HCT116 (cell line): ENCODE measurements around the gene PCDH9. TPM values are rescaled to one million over a fixed set of nuclear protein-coding genes. Genes with fewer than 3 reads are reported as not detected.
"Not testable (repeated sequence)": the region's sequence is repeated elsewhere in the genome, so short reads cannot be mapped to it uniquely, and the experiment has no call there.

Experiments used
- ATAC-seq: fragments of 200-7000 bp; cut with Tn5 transposase; 2 replicates; pipeline ENCODE4 v1.9.1; 2020; ENCODE audit warnings: mild to moderate bottlenecking, moderate library complexity
- BruUV-seq: library from RNA; stranded (reverse); fragments of 400-500 nt; replicated peaks from 2 replicates; lab custom pipeline; 2021; lab: Mats Ljungman, UMichigan
- CTCF ChIA-PET: fragments of 300-600 bp; sonication (Branson Sonifier 250); formaldehyde crosslinking; loops from one replicate; lab custom pipeline; 2021; ENCODE audit warnings: antibody characterized with exemption; lab: Charles Lee
- POLR2A ChIA-PET: fragments of 300-600, 350-600 bp; sonication (Branson Sonifier 250); formaldehyde crosslinking; loops from one replicate; lab custom pipeline; 2021; ENCODE audit warnings: antibody characterized with exemption; lab: Charles Lee
- RAD21 ChIA-PET, 2 experiments: fragments of 300-600 bp; sonication (Branson Sonifier 250); formaldehyde crosslinking; loops; one replicate each; lab custom pipeline; 2023; ENCODE audit warnings: low total read pairs in 2 of 2; ENCODE audit not compliant: uncharacterized antibody in 2 of 2, unreplicated experiment in 2 of 2, low non-redundant PET in 1 of 2; lab: Charles Lee
- DNase-seq: peaks from one replicate; pipeline ENCODE4 v3.0.0-alpha.2; 2010; ENCODE audit warnings: low read depth, low spot score
- H2AFZ ChIP-seq: fragments of 200-600 bp; shearing (Covaris generic), sonication (generic); 2 replicates; pipeline ENCODE4 v1.6.1; 2017; ENCODE audit warnings: low read depth, mixed run types, mixed read lengths, antibody characterized with exemption, low read length; ENCODE audit not compliant: poor library complexity, severe bottlenecking
- H3K27ac ChIP-seq: 2 replicates; pipeline ENCODE4 v1.5.1; 2012; ENCODE audit warnings: low read depth, low read length
- H3K27me3 ChIP-seq: fragments of 200-600 bp; sonication (generic); 2 replicates; pipeline ENCODE4 v1.6.1; 2016; ENCODE audit warnings: mixed run types, low read length, mixed read lengths; ENCODE audit not compliant: insufficient read depth
- H3K36me3 ChIP-seq, 2 experiments: fragments of 200-500 bp in 1 of 2; fragments of 200-600 bp in 1 of 2; sonication (Bioruptor generic) in 1 of 2; sonication (generic) in 1 of 2; 2 replicates each; pipeline versions ENCODE4 v1.5.1 to v1.6.1; 2014 to 2016; ENCODE audit warnings: low read length in 2 of 2, inconsistent platforms in 1 of 2, mixed read lengths in 1 of 2, mixed run types in 1 of 2; ENCODE audit not compliant: insufficient read depth in 2 of 2, control insufficient read depth in 1 of 2
- H3K4me1 ChIP-seq, 2 experiments: fragments of 200-600 bp in 1 of 2; sonication (generic) in 1 of 2; 2 replicates each; pipeline versions ENCODE4 v1.5.1 to v1.6.1; 2012 to 2017; ENCODE audit warnings: low read length in 2 of 2, inconsistent platforms in 1 of 2, mild to moderate bottlenecking in 1 of 2, mixed read lengths in 1 of 2, mixed run types in 1 of 2, moderate library complexity in 1 of 2; ENCODE audit not compliant: insufficient read depth in 2 of 2, control insufficient read depth in 1 of 2
- H3K4me2 ChIP-seq: fragments of 200-600 bp; sonication (generic); 2 replicates; pipeline ENCODE4 v1.6.1; 2017; ENCODE audit warnings: mixed run types, low read length, mixed read lengths
- H3K4me3 ChIP-seq, 2 experiments: fragments of 200-600 bp in 1 of 2; sonication (generic) in 1 of 2; replicated peaks in 1 of 2; 2 replicates each; pipeline ENCODE4 v1.5.1; 2011 to 2016; ENCODE audit warnings: low read length in 2 of 2, control low read depth in 1 of 2, low read depth in 1 of 2, mild to moderate bottlenecking in 1 of 2, mixed read lengths in 1 of 2, mixed run types in 1 of 2
- H3K79me2 ChIP-seq: fragments of 200-600 bp; sonication (generic); 2 replicates; pipeline ENCODE4 v1.6.1; 2017; ENCODE audit warnings: mild to moderate bottlenecking, mixed run types, low read length, moderate library complexity, mixed read lengths; ENCODE audit not compliant: insufficient read depth
- H3K9ac ChIP-seq: fragments of 200-600 bp; sonication (generic); 2 replicates; pipeline ENCODE4 v1.6.1; 2016; ENCODE audit warnings: low read length, mixed read lengths
- H3K9me2 ChIP-seq: fragments of 200-600 bp; sonication (generic), shearing (Covaris generic); 2 replicates; pipeline ENCODE4 v1.6.1; 2017; ENCODE audit warnings: mixed run types, mild to moderate bottlenecking, moderate library complexity; ENCODE audit not compliant: insufficient read depth
- H3K9me3 ChIP-seq, 2 experiments: fragments of 200-500 bp in 1 of 2; fragments of 200-600 bp in 1 of 2; sonication (Bioruptor generic) in 1 of 2; sonication (generic) in 1 of 2; 2 replicates each; pipeline ENCODE4 v1.6.1; 2014 to 2017; ENCODE audit warnings: low read length in 2 of 2, mixed read lengths in 2 of 2, inconsistent platforms in 1 of 2, low read depth in 1 of 2, mild to moderate bottlenecking in 1 of 2, mixed run types in 1 of 2, moderate library complexity in 1 of 2; ENCODE audit not compliant: control insufficient read depth in 1 of 2, insufficient read depth in 1 of 2
- H4K20me1 ChIP-seq: fragments of 200-600 bp; sonication (generic), shearing (Covaris generic); 2 replicates; pipeline ENCODE4 v1.6.1; 2017; ENCODE audit warnings: mixed run types, mild to moderate bottlenecking, moderate library complexity; ENCODE audit not compliant: insufficient read depth
- CBX3 ChIP-seq: IDR thresholded peaks from 2 replicates; pipeline ENCODE4 v1.6.1; 2012; ENCODE audit warnings: low read depth
- CEBPB ChIP-seq: IDR thresholded peaks from 2 replicates; pipeline ENCODE4 v1.6.1; 2012; ENCODE audit warnings: low read depth
- EGR1 ChIP-seq: IDR thresholded peaks from 2 replicates; pipeline ENCODE4 v1.6.1; 2012; ENCODE audit warnings: low read depth
- EZH2phosphoT487 ChIP-seq: fragments of 200-600 bp; IDR thresholded peaks from 2 replicates; pipeline ENCODE4 v1.6.1; 2018; ENCODE audit warnings: antibody characterized with exemption, borderline replicate concordance
- MAX ChIP-seq: IDR thresholded peaks from 2 replicates; pipeline ENCODE4 v1.6.1; 2012
- POLR2A ChIP-seq: IDR thresholded peaks from 2 replicates; pipeline ENCODE4 v1.7.0; 2011; ENCODE audit warnings: borderline replicate concordance; ENCODE audit not compliant: insufficient read depth, insufficient read length; ENCODE audit errors: extremely low read depth
- POLR2AphosphoS5 ChIP-seq: IDR thresholded peaks from 2 replicates; pipeline ENCODE4 v1.6.1; 2011; ENCODE audit warnings: mild to moderate bottlenecking, low read depth, low read length, moderate library complexity
- SIN3A ChIP-seq: IDR thresholded peaks from 2 replicates; pipeline ENCODE4 v1.6.1; 2012; ENCODE audit warnings: low read depth
- YY1 ChIP-seq: IDR thresholded peaks from 2 replicates; pipeline ENCODE4 v1.6.1; 2011; ENCODE audit warnings: low read length, low read depth, moderate library complexity, mild to moderate bottlenecking; ENCODE audit not compliant: insufficient replicate concordance; ENCODE audit errors: extremely low read depth
- ZFX ChIP-seq: fragments of 450-650 bp; IDR thresholded peaks from 2 replicates; pipeline ENCODE4 v1.6.1; 2017
- ZNF274 ChIP-seq: fragments of 200-500 bp; sonication (Bioruptor generic); IDR thresholded peaks from 2 replicates; pipeline ENCODE4 v1.6.1; 2014; ENCODE audit warnings: mild to moderate bottlenecking, low read depth, low read length, inconsistent platforms
- intact Hi-C: fragments of 100-400 bp; cut with micrococcal nuclease; formaldehyde crosslinking; loops from 2 replicates; pipeline ENCODE4 v1.10.0; 2022
- total RNA-seq: library from RNA; stranded (reverse); gene quantifications from one replicate; pipeline ENCODE4 v1.2.1, GENCODE V29; 2021; ENCODE audit not compliant: unreplicated experiment
- TF ChIP-seq, protein P1 (sequence below), 3 experiments: fragments of 200-600 bp in 1 of 3; sonication (generic) in 1 of 3; IDR thresholded peaks in 2 of 3; conservative IDR thresholded peaks in 1 of 3; 2 replicates each; pipeline ENCODE4 v1.5.1; 2012 to 2017; ENCODE audit warnings: low read depth in 2 of 3, low read length in 2 of 3, antibody characterized with exemption in 1 of 3, borderline replicate concordance in 1 of 3, control low read depth in 1 of 3, mild to moderate bottlenecking in 1 of 3, mixed read lengths in 1 of 3, mixed run types in 1 of 3, moderate library complexity in 1 of 3; ENCODE audit not compliant: insufficient read depth in 1 of 3
- TF ChIP-seq, protein P2 (sequence below): IDR thresholded peaks from 2 replicates; pipeline ENCODE4 v1.6.1; 2011; ENCODE audit warnings: mild to moderate bottlenecking, low read length, moderate library complexity; ENCODE audit not compliant: insufficient replicate concordance; ENCODE audit errors: extremely low read depth
- TF ChIP-seq, protein P3 (sequence below): IDR thresholded peaks from 2 replicates; pipeline ENCODE4 v1.6.1; 2012; ENCODE audit warnings: low read depth

Gene PCDH9
- total RNA-seq, 1 experiment from 2014 or later = 0.02 TPM

- Histone ChIP-seq H3K4me1 (no peaks in the 10 kb centered on the region), H3K9ac (no peak overlapping the region), H3K79me2 (no peaks in the 10 kb centered on the region), H3K27ac (no peak overlapping the region), H2AFZ (no peak overlapping the region), H3K9me2 (no peaks in the 10 kb centered on the region), H3K9me3 (no peaks in the 10 kb centered on the region), H3K27me3 (no peaks in the 10 kb centered on the region), H3K4me3 (no peak overlapping the region), H3K4me2 (no peak overlapping the region), H3K36me3 (no peaks in the 10 kb centered on the region), H4K20me1 (no peaks in the 10 kb centered on the region)
- no peak for DNase-seq
- TF ChIP-seq, protein P1, sequence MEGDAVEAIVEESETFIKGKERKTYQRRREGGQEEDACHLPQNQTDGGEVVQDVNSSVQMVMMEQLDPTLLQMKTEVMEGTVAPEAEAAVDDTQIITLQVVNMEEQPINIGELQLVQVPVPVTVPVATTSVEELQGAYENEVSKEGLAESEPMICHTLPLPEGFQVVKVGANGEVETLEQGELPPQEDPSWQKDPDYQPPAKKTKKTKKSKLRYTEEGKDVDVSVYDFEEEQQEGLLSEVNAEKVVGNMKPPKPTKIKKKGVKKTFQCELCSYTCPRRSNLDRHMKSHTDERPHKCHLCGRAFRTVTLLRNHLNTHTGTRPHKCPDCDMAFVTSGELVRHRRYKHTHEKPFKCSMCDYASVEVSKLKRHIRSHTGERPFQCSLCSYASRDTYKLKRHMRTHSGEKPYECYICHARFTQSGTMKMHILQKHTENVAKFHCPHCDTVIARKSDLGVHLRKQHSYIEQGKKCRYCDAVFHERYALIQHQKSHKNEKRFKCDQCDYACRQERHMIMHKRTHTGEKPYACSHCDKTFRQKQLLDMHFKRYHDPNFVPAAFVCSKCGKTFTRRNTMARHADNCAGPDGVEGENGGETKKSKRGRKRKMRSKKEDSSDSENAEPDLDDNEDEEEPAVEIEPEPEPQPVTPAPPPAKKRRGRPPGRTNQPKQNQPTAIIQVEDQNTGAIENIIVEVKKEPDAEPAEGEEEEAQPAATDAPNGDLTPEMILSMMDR (IDR thresholded peaks at IDR 0.05 in 2 of 3, conservative IDR thresholded peaks at IDR 0.05 in 1 of 3; ENCODE audit: borderline replicate concordance in 1 of 3, insufficient read depth in 1 of 3, low read depth in 2 of 3, low read length in 2 of 3) = no peak
- no peak for TF ChIP-seq ZFX
- TF ChIP-seq POLR2A = no peak
- TF ChIP-seq POLR2AphosphoS5 = no peak
- TF ChIP-seq MAX = no peak
- TF ChIP-seq YY1 = no peak
- TF ChIP-seq ZNF274 = no peak
- TF ChIP-seq CEBPB = no peak
- TF ChIP-seq, protein P2, sequence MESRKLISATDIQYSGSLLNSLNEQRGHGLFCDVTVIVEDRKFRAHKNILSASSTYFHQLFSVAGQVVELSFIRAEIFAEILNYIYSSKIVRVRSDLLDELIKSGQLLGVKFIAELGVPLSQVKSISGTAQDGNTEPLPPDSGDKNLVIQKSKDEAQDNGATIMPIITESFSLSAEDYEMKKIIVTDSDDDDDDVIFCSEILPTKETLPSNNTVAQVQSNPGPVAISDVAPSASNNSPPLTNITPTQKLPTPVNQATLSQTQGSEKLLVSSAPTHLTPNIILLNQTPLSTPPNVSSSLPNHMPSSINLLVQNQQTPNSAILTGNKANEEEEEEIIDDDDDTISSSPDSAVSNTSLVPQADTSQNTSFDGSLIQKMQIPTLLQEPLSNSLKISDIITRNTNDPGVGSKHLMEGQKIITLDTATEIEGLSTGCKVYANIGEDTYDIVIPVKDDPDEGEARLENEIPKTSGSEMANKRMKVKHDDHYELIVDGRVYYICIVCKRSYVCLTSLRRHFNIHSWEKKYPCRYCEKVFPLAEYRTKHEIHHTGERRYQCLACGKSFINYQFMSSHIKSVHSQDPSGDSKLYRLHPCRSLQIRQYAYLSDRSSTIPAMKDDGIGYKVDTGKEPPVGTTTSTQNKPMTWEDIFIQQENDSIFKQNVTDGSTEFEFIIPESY = no peak
- TF ChIP-seq, protein P3, sequence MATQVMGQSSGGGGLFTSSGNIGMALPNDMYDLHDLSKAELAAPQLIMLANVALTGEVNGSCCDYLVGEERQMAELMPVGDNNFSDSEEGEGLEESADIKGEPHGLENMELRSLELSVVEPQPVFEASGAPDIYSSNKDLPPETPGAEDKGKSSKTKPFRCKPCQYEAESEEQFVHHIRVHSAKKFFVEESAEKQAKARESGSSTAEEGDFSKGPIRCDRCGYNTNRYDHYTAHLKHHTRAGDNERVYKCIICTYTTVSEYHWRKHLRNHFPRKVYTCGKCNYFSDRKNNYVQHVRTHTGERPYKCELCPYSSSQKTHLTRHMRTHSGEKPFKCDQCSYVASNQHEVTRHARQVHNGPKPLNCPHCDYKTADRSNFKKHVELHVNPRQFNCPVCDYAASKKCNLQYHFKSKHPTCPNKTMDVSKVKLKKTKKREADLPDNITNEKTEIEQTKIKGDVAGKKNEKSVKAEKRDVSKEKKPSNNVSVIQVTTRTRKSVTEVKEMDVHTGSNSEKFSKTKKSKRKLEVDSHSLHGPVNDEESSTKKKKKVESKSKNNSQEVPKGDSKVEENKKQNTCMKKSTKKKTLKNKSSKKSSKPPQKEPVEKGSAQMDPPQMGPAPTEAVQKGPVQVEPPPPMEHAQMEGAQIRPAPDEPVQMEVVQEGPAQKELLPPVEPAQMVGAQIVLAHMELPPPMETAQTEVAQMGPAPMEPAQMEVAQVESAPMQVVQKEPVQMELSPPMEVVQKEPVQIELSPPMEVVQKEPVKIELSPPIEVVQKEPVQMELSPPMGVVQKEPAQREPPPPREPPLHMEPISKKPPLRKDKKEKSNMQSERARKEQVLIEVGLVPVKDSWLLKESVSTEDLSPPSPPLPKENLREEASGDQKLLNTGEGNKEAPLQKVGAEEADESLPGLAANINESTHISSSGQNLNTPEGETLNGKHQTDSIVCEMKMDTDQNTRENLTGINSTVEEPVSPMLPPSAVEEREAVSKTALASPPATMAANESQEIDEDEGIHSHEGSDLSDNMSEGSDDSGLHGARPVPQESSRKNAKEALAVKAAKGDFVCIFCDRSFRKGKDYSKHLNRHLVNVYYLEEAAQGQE = no peak
- no peak for TF ChIP-seq EGR1
- no peak for TF ChIP-seq CBX3
- no peak for TF ChIP-seq SIN3A
- TF ChIP-seq EZH2phosphoT487 = no peak
- intact Hi-C loops = no loop called here
- ChIA-PET CTCF (no interaction called here), POLR2A (no interaction called here), RAD21 (interaction anchor here in 1 of 2 experiments (0.7 kb wide), 1 partner anchor 1131 kb away, joined by 3 read pairs; no protein-coding TSS in a partner anchor)
- ATAC-seq = no peak
- BruUV-seq = no TSS peak
Measured at GRCh38 chr13:66886264-66886663, 343.9 kb downstream of the PCDH9 start.

GRCh38 chr13:66881170-66881569 is 349.0 kb downstream of the PCDH9 start:
- H2AFZ ChIP-seq, H4K20me1 ChIP-seq, POLR2A ChIA-PET, DNase-seq, H3K27me3 ChIP-seq, RAD21 ChIA-PET, H3K4me2 ChIP-seq, H3K79me2 ChIP-seq, H3K9me3 ChIP-seq, H3K36me3 ChIP-seq, H3K4me1 ChIP-seq, CTCF ChIA-PET, H3K4me3 ChIP-seq, ATAC-seq, BruUV-seq, H3K9ac ChIP-seq, H3K27ac ChIP-seq, H3K9me2 ChIP-seq, intact Hi-C loops: not testable (repeated sequence)
